ENCODE data around the gene ZNF592.

DNA sequence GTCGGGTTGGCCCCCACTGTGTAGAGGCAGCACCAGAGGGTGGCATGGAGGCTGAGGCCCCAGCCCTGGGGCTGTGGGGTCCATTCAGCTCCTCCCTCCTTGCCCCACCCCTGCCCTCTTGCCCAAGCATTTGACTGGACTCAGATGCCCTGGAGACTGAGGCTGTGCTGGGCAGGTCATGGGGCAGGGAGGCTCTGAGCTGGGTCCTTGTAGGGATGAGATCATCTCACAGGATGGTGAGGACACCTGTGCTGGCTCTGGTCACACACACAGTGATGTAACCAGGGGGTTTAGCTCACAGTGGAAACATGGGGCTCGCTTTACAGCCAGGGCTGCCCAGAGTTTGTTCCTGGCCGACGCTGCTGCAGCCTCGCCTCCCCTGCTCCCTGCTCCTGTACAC, 86.6 kb downstream of the ZNF592 start:
- TF ChIP-seq CTCF (IDR thresholded peaks at IDR 0.05) (no peak), POLR2A (IDR thresholded peaks at IDR 0.05) (no peak)
